22Rv1 (cell line): ENCODE results near the gene RAMP1.
"Not testable (repeated sequence)": the region's sequence is repeated elsewhere in the genome, so short reads cannot be mapped to it uniquely, and the experiment has no call there.

Source experiments
- ZFX ChIP-seq: fragments of 450-650 bp; IDR thresholded peaks from 2 replicates; pipeline ENCODE4 v1.6.1; 2017; ENCODE audit warnings: antibody characterized with exemption, borderline replicate concordance
- TF ChIP-seq, protein P1 (sequence below): fragments of 450-650 bp; IDR thresholded peaks from 2 replicates; pipeline ENCODE4 v1.5.1; 2017; ENCODE audit warnings: mild to moderate bottlenecking

DNA sequence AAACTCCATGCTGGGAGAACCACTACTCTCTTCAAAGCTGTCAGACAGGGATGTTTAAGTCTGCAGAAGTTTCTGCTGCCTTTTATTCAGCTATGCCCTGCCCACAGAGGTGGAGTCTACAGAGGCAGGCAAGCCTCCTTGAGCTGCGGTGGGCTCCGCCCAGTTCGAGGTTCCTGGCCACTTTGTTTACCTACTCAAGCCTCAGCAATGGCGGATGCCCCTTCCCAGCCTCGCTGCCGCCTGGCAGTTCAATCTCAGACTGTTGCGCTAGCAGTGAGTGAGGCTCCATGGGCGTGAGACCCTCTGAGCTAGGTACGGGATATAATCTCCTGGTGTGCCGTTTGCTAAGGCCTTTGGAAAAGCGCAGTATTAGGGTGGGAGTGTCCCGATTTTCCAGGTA is 10.5 kb upstream of the RAMP1 start:
- TF ChIP-seq, protein P1, sequence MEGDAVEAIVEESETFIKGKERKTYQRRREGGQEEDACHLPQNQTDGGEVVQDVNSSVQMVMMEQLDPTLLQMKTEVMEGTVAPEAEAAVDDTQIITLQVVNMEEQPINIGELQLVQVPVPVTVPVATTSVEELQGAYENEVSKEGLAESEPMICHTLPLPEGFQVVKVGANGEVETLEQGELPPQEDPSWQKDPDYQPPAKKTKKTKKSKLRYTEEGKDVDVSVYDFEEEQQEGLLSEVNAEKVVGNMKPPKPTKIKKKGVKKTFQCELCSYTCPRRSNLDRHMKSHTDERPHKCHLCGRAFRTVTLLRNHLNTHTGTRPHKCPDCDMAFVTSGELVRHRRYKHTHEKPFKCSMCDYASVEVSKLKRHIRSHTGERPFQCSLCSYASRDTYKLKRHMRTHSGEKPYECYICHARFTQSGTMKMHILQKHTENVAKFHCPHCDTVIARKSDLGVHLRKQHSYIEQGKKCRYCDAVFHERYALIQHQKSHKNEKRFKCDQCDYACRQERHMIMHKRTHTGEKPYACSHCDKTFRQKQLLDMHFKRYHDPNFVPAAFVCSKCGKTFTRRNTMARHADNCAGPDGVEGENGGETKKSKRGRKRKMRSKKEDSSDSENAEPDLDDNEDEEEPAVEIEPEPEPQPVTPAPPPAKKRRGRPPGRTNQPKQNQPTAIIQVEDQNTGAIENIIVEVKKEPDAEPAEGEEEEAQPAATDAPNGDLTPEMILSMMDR: not testable (repeated sequence)
- not testable (repeated sequence) for TF ChIP-seq ZFX
